GM23248 (cell line): ENCODE data around the gene HBQ1. TPM values are rescaled to one million over a fixed set of nuclear protein-coding genes. Genes with fewer than 3 reads are reported as not detected.

Experiments used
- DNase-seq: peaks from one replicate; pipeline ENCODE4 v3.0.0-alpha.2; 2015
- H2AFZ ChIP-seq: fragments of 200-600 bp; sonication (generic); 2 replicates; pipeline ENCODE4 v1.6.1; 2016; ENCODE audit warnings: antibody characterized with exemption
- H3F3A ChIP-seq: fragments of 200-600 bp; sonication (generic); 2 replicates; pipeline ENCODE4 v1.6.1; 2016; ENCODE audit warnings: mild to moderate bottlenecking, antibody characterized with exemption, mixed run types; ENCODE audit not compliant: insufficient read depth
- H3K27ac ChIP-seq: fragments of 200-600 bp; sonication (generic); 2 replicates; pipeline ENCODE4 v1.5.1; 2016; ENCODE audit warnings: mild to moderate bottlenecking
- H3K27me3 ChIP-seq: fragments of 200-600 bp; sonication (generic); replicated peaks from 2 replicates; pipeline ENCODE4 v1.6.1; 2016; ENCODE audit warnings: mild to moderate bottlenecking; ENCODE audit not compliant: insufficient read depth
- H3K36me3 ChIP-seq: fragments of 200-600 bp; sonication (generic); 2 replicates; pipeline ENCODE4 v1.6.1; 2016; ENCODE audit warnings: low read depth, mild to moderate bottlenecking
- H3K4me1 ChIP-seq: fragments of 200-600 bp; sonication (generic); 2 replicates; pipeline ENCODE4 v1.6.1; 2016; ENCODE audit warnings: mild to moderate bottlenecking; ENCODE audit not compliant: insufficient read depth
- H3K4me2 ChIP-seq: fragments of 200-600 bp; sonication (generic); one replicate; pipeline ENCODE4 v1.6.1; 2016; ENCODE audit warnings: mild to moderate bottlenecking; ENCODE audit not compliant: unreplicated experiment
- H3K4me3 ChIP-seq: fragments of 200-600 bp; sonication (generic); 2 replicates; pipeline ENCODE4 v1.5.1; 2016; ENCODE audit warnings: mild to moderate bottlenecking
- H3K79me2 ChIP-seq: fragments of 200-600 bp; sonication (generic); 2 replicates; pipeline ENCODE4 v1.6.1; 2016; ENCODE audit warnings: mild to moderate bottlenecking; ENCODE audit not compliant: insufficient read depth
- H3K9ac ChIP-seq: fragments of 200-600 bp; sonication (generic); 2 replicates; pipeline ENCODE4 v1.6.1; 2016; ENCODE audit warnings: mild to moderate bottlenecking
- H3K9me2 ChIP-seq: fragments of 200-600 bp; sonication (generic); 2 replicates; pipeline ENCODE4 v1.6.1; 2016; ENCODE audit warnings: mixed run types, mild to moderate bottlenecking, moderate library complexity; ENCODE audit not compliant: insufficient read depth
- H3K9me3 ChIP-seq: fragments of 200-600 bp; sonication (generic); one replicate; pipeline ENCODE4 v1.6.1; 2017; ENCODE audit warnings: low read depth
- H4K20me1 ChIP-seq: fragments of 200-600 bp; sonication (generic); 2 replicates; pipeline ENCODE4 v1.6.0; 2016; ENCODE audit not compliant: insufficient read depth
- EZH2 ChIP-seq: fragments of 200-600 bp; sonication (generic); IDR thresholded peaks from 2 replicates; pipeline ENCODE4 v1.6.1; 2018; ENCODE audit warnings: antibody characterized with exemption, mild to moderate bottlenecking; ENCODE audit not compliant: insufficient read depth, poor library complexity, severe bottlenecking
- EZH2phosphoT487 ChIP-seq: fragments of 200-600 bp; sonication (generic); IDR thresholded peaks from 2 replicates; pipeline ENCODE4 v1.6.1; 2018; ENCODE audit warnings: antibody characterized with exemption, moderate library complexity, mild to moderate bottlenecking, low read depth; ENCODE audit not compliant: insufficient read depth
- WGBS, 2 experiments: methylation state at CpG; one replicate each; pipeline ENCODE4 v1.1.6; 2015 to 2017; ENCODE audit warnings: low lambda C conversion rate in 2 of 2, low coverage in 1 of 2; ENCODE audit errors: missing lambda C conversion rate in 2 of 2; 5-methylcytosine and 5-hydroxymethylcytosine counted together
- in situ Hi-C: fragments of 300-500 bp; cut with MboI; formaldehyde crosslinking; loops from 2 replicates; pipeline ENCODE4 v1.15.0; 2020
- polyA plus RNA-seq: library from polyadenylated mRNA; unstranded; fragments of >200 nt; fragmentation: Nextera tagmentation; extraction: Ambion mirVana; gene quantifications from 2 replicates; pipeline ENCODE4 v1.2.1, GENCODE V29; 2016
- total RNA-seq: library from RNA; depleted of rRNA; stranded (reverse); fragments of >200 nt; shearing (Covaris generic); gene quantifications from 2 replicates; pipeline ENCODE4 v1.2.3, GENCODE V29; 2014

Gene HBQ1
- total and polyA plus RNA-seq, 2 experiments from 2014 or later = not detected

- Histone ChIP-seq H3K4me1 (no peaks in the 10 kb centered on the region), H3K9ac (no peak overlapping the region), H3F3A (no peaks in the 10 kb centered on the region), H3K79me2 (no peaks in the 10 kb centered on the region), H3K9me3 (no peaks in the 10 kb centered on the region), H3K27ac (no peak overlapping the region), H3K27me3 (no peaks in the 10 kb centered on the region), H3K4me2 (no peak overlapping the region), H2AFZ (no peak overlapping the region), H3K9me2 (no peaks in the 10 kb centered on the region), H3K36me3 (no peaks in the 10 kb centered on the region), H3K4me3 (no peak overlapping the region), H4K20me1 (no peaks in the 10 kb centered on the region)
- DNase-seq = no peak
- in situ Hi-C loops = no loop called here
- TF ChIP-seq EZH2 (no peak), EZH2phosphoT487 (no peak)
- WGBS, 2 experiments = 52 to 57% methylated on average over 6 of the region's 6 CpGs
Observed at GRCh38 chr16:143456-143855, 36.8 kb upstream of the HBQ1 start.

- Histone ChIP-seq H3K27me3 (no peaks in the 10 kb centered on the region), H3K4me3 (no peak overlapping the region), H3K9ac (no peak overlapping the region), H3K4me1 (no peaks in the 10 kb centered on the region), H3K27ac (no peak overlapping the region), H2AFZ (no peak overlapping the region), H3K36me3 (no peaks in the 10 kb centered on the region), H3K9me3 (no peaks in the 10 kb centered on the region), H3F3A (no peaks in the 10 kb centered on the region), H4K20me1 (no peaks in the 10 kb centered on the region), H3K9me2 (no peaks in the 10 kb centered on the region), H3K4me2 (no peak overlapping the region), H3K79me2 (no peaks in the 10 kb centered on the region)
- in situ Hi-C loops = no loop called here
- TF ChIP-seq EZH2phosphoT487 = no peak
- TF ChIP-seq EZH2 = no peak
- no peak for DNase-seq
- 71 to 76% methylated on average over 14 of the region's 14 CpGs for WGBS, 2 experiments
Observed at GRCh38 chr16:144797-145252, 35.4 kb upstream of the HBQ1 start.

- no peak for TF ChIP-seq EZH2
- TF ChIP-seq EZH2phosphoT487 = no peak
- Histone ChIP-seq H3K9ac (no peak overlapping the region), H3K79me2 (no peaks in the 10 kb centered on the region), H4K20me1 (no peaks in the 10 kb centered on the region), H3K27ac (no peak overlapping the region), H3F3A (no peaks in the 10 kb centered on the region), H3K9me3 (no peaks in the 10 kb centered on the region), H2AFZ (no peak overlapping the region), H3K9me2 (no peaks in the 10 kb centered on the region), H3K36me3 (no peaks in the 10 kb centered on the region), H3K27me3 (peaks cover 4% of the 10 kb centered on the region; the same call in 1 of the 2 replicates), H3K4me1 (no peaks in the 10 kb centered on the region), H3K4me3 (no peak overlapping the region), H3K4me2 (no peak overlapping the region)
- 81 to 86% methylated on average over 2 of the region's 2 CpGs for WGBS, 2 experiments
- DNase-seq = no peak
- in situ Hi-C loops = no loop called here
Observed at GRCh38 chr16:146646-147045, 33.6 kb upstream of the HBQ1 start.

GRCh38 chr16:149024-149660, 31.1 kb upstream of the HBQ1 start:
- H3K79me2 ChIP-seq = no peaks in the 10 kb centered on the region
- H3F3A ChIP-seq = no peaks in the 10 kb centered on the region
- H2AFZ ChIP-seq = no peak overlapping the region
- no peaks in the 10 kb centered on the region for H4K20me1 ChIP-seq
- H3K36me3 ChIP-seq = no peaks in the 10 kb centered on the region
- TF ChIP-seq EZH2 = no peak
- no peak for TF ChIP-seq EZH2phosphoT487
- DNase-seq = peak; percentile 23
- peaks cover 4% of the 10 kb centered on the region; the same call in 1 of the 2 replicates for H3K27me3 ChIP-seq
- no peak overlapping the region for H3K4me3 ChIP-seq
- H3K9ac ChIP-seq = no peak overlapping the region
- H3K4me1 ChIP-seq = no peaks in the 10 kb centered on the region
- in situ Hi-C loops = no loop called here
- 45 to 50% methylated on average over 9 of the region's 9 CpGs for WGBS, 2 experiments
- no peaks in the 10 kb centered on the region for H3K9me3 ChIP-seq
- no peak overlapping the region for H3K4me2 ChIP-seq
- H3K27ac ChIP-seq = no peak overlapping the region
- H3K9me2 ChIP-seq = no peaks in the 10 kb centered on the region
